H1 (cell line): Measurements from ENCODE around the gene CRK. TPM values are rescaled to one million over a fixed set of nuclear protein-coding genes. Genes with fewer than 3 reads are reported as not detected.

Experiments used
- CTCF ChIA-PET: fragments of 300-600 bp; sonication (Branson Sonifier 250); formaldehyde crosslinking; loops from one replicate; lab custom pipeline; 2021; ENCODE audit not compliant: partially characterized antibody; lab: Charles Lee
- POLR2A ChIA-PET: fragments of 300-600 bp; sonication (Branson Sonifier 250); formaldehyde crosslinking; loops from one replicate; lab custom pipeline; 2021; ENCODE audit warnings: inconsistent platforms; ENCODE audit not compliant: partially characterized antibody; lab: Charles Lee
- DNase-seq, 2 experiments: peaks; one replicate each; pipeline versions ENCODE4 v3.0.0 to v3.0.0-alpha.2; 2010 to 2022; ENCODE audit warnings: low spot score in 2 of 2, low read depth in 1 of 2, mixed read lengths in 1 of 2
- FAIRE-seq: peaks from 2 replicates; lab custom pipeline; 2011; peaks lifted over from hg19 to GRCh38; lab: Jason Lieb, UNC
- H2AFZ ChIP-seq: 2 replicates; pipeline ENCODE4 v1.8.1; 2012; ENCODE audit warnings: low read length, inconsistent platforms
- H2AK5ac ChIP-seq: 2 replicates; pipeline ENCODE4 v1.6.1; 2013; ENCODE audit warnings: low read depth, low read length
- H2BK120ac ChIP-seq: replicated peaks from 2 replicates; pipeline ENCODE3; 2013; ENCODE audit warnings: low read depth, low read length, inconsistent platforms
- H2BK12ac ChIP-seq: 2 replicates; pipeline ENCODE4 v1.6.1; 2013; ENCODE audit warnings: low read depth, low read length
- H2BK15ac ChIP-seq: 2 replicates; pipeline ENCODE4 v1.6.1; 2013; ENCODE audit warnings: low read length
- H2BK20ac ChIP-seq: 2 replicates; pipeline ENCODE4 v1.6.1; 2013; ENCODE audit warnings: low read length
- H2BK5ac ChIP-seq: 2 replicates; pipeline ENCODE4 v1.6.1; 2013; ENCODE audit warnings: low read depth, low read length
- H3K14ac ChIP-seq: 2 replicates; pipeline ENCODE4 v1.6.1; 2013; ENCODE audit warnings: inconsistent platforms; ENCODE audit not compliant: insufficient read length
- H3K18ac ChIP-seq: 2 replicates; pipeline ENCODE4 v1.6.1; 2013; ENCODE audit warnings: low read length; ENCODE audit errors: extremely low read depth
- H3K23ac ChIP-seq: 2 replicates; pipeline ENCODE4 v1.6.1; 2013; ENCODE audit warnings: inconsistent platforms; ENCODE audit not compliant: insufficient read length
- H3K23me2 ChIP-seq: 2 replicates; pipeline ENCODE4 v1.6.1; 2013; ENCODE audit warnings: low read depth, low read length
- H3K27ac ChIP-seq: 2 replicates; pipeline ENCODE4 v1.6.1; 2011; ENCODE audit warnings: low read depth, low read length, inconsistent platforms
- H3K27me3 ChIP-seq, 4 experiments: replicated peaks in 1 of 4; 1 replicate in 1 of 4; 2 replicates in 3 of 4; pipeline versions ENCODE4 v1.6.1 to v1.8.1; 2011 to 2013; ENCODE audit warnings: low read length in 3 of 4, mild to moderate bottlenecking in 3 of 4, inconsistent platforms in 2 of 4, mixed read lengths in 2 of 4, moderate library complexity in 1 of 4; ENCODE audit not compliant: control insufficient read depth in 3 of 4, insufficient read depth in 3 of 4; ENCODE audit errors: extremely low read depth in 1 of 4
- H3K36me3 ChIP-seq, 4 experiments: 2 replicates each; pipeline versions ENCODE4 v1.6.1 to v1.8.1; 2011 to 2013; ENCODE audit warnings: mild to moderate bottlenecking in 4 of 4, low read length in 3 of 4, moderate library complexity in 2 of 4, control low read depth in 1 of 4, inconsistent platforms in 1 of 4; ENCODE audit not compliant: insufficient read depth in 4 of 4, control insufficient read depth in 2 of 4
- H3K4ac ChIP-seq: replicated peaks from 2 replicates; pipeline ENCODE3; 2013; ENCODE audit warnings: low read length, low read depth, mixed read lengths, inconsistent platforms; ENCODE audit not compliant: insufficient read length
- H3K4me1 ChIP-seq, 4 experiments: replicated peaks in 1 of 4; 1 replicate in 1 of 4; 2 replicates in 3 of 4; pipeline versions ENCODE4 v1.6.1 to v1.8.1; 2011 to 2013; ENCODE audit warnings: low read length in 3 of 4, inconsistent platforms in 2 of 4, mixed read lengths in 1 of 4; ENCODE audit not compliant: insufficient read depth in 4 of 4, control insufficient read depth in 3 of 4
- H3K4me2 ChIP-seq, 2 experiments: 2 replicates each; pipeline versions ENCODE4 v1.6.1 to v1.8.1; 2011 to 2013; ENCODE audit warnings: low read depth in 2 of 2, low read length in 2 of 2, control low read depth in 1 of 2, inconsistent platforms in 1 of 2, mild to moderate bottlenecking in 1 of 2; ENCODE audit not compliant: insufficient read depth in 1 of 2
- H3K4me3 ChIP-seq, 4 experiments: fragments of 200-600, 300-600 bp in 1 of 4; sonication (generic), shearing (Covaris generic), sonication (Bioruptor Twin) in 1 of 4; 2 replicates each; pipeline versions ENCODE4 v1.5.1 to v1.8.1; 2011 to 2016; ENCODE audit warnings: low read length in 4 of 4, low read depth in 3 of 4, control low read depth in 2 of 4, inconsistent platforms in 2 of 4, mild to moderate bottlenecking in 2 of 4, mixed read lengths in 1 of 4, moderate library complexity in 1 of 4; ENCODE audit not compliant: insufficient read depth in 2 of 4; ENCODE audit errors: extremely low read depth in 1 of 4
- H3K56ac ChIP-seq: replicated peaks from 2 replicates; pipeline ENCODE3; 2013; ENCODE audit warnings: low read depth, mild to moderate bottlenecking, mixed read lengths, low read length, inconsistent platforms; ENCODE audit not compliant: insufficient read length
- H3K79me1 ChIP-seq: 2 replicates; pipeline ENCODE4 v1.6.1; 2013; ENCODE audit warnings: low read depth, low read length, control low read depth
- H3K79me2 ChIP-seq, 2 experiments: 2 replicates each; pipeline versions ENCODE4 v1.6.1 to v1.8.1; 2012 to 2013; ENCODE audit warnings: low read length in 2 of 2, mild to moderate bottlenecking in 2 of 2, inconsistent platforms in 1 of 2; ENCODE audit not compliant: insufficient read depth in 2 of 2, control insufficient read depth in 1 of 2
- H3K9ac ChIP-seq, 4 experiments: replicated peaks in 1 of 4; 1 replicate in 1 of 4; 2 replicates in 3 of 4; pipeline versions ENCODE4 v1.6.1 to v1.8.1; 2011 to 2013; ENCODE audit warnings: low read depth in 3 of 4, low read length in 3 of 4, control low read depth in 2 of 4, mild to moderate bottlenecking in 2 of 4, moderate library complexity in 2 of 4, inconsistent platforms in 1 of 4; ENCODE audit errors: extremely low read depth in 1 of 4
- H3K9me3 ChIP-seq, 2 experiments: 2 replicates each; pipeline versions ENCODE4 v1.6.1 to v1.8.1; 2012 to 2013; ENCODE audit warnings: mild to moderate bottlenecking in 2 of 2, moderate library complexity in 2 of 2, control low read depth in 1 of 2, inconsistent platforms in 1 of 2, low read depth in 1 of 2, low read length in 1 of 2, mixed read lengths in 1 of 2; ENCODE audit not compliant: insufficient read depth in 2 of 2
- H4K20me1 ChIP-seq, 2 experiments: replicated peaks in 1 of 2; 2 replicates each; pipeline versions ENCODE3 to v1.8.1; 2011 to 2013; ENCODE audit warnings: inconsistent platforms in 2 of 2, low read length in 2 of 2, mild to moderate bottlenecking in 1 of 2; ENCODE audit not compliant: insufficient read depth in 2 of 2, control insufficient read depth in 1 of 2
- H4K5ac ChIP-seq: 2 replicates; pipeline ENCODE4 v1.6.1; 2013; ENCODE audit warnings: low read length, low read depth, mixed read lengths, inconsistent platforms; ENCODE audit not compliant: insufficient read length
- H4K8ac ChIP-seq: 2 replicates; pipeline ENCODE4 v1.8.0; 2013; ENCODE audit warnings: mild to moderate bottlenecking, moderate library complexity, low read length, inconsistent platforms; ENCODE audit not compliant: insufficient read depth; ENCODE audit errors: extremely low read depth
- H4K91ac ChIP-seq: replicated peaks from 2 replicates; pipeline ENCODE3; 2013; ENCODE audit warnings: low read length, mixed read lengths, inconsistent platforms; ENCODE audit not compliant: insufficient read length
- EZH2 ChIP-seq: fragments of 200-600 bp; sonication (generic); IDR thresholded peaks from 2 replicates; pipeline ENCODE4 v1.7.1; 2012; ENCODE audit warnings: low read depth, mild to moderate bottlenecking, moderate library complexity, low read length, inconsistent platforms; ENCODE audit not compliant: severe bottlenecking
- GTF2F1 ChIP-seq: IDR thresholded peaks from 2 replicates; pipeline ENCODE4 v1.6.1; 2012; ENCODE audit warnings: low read depth, low read length, improper control_type of control experiment, borderline replicate concordance
- KDM5A ChIP-seq: fragments of 200-600 bp; IDR thresholded peaks from 2 replicates; pipeline ENCODE4 v1.7.1; 2012; ENCODE audit warnings: mild to moderate bottlenecking, low read length, inconsistent platforms, mixed read lengths
- POU5F1 ChIP-seq: IDR thresholded peaks from 2 replicates; pipeline ENCODE4 v1.6.1; 2011; ENCODE audit warnings: low read depth, mild to moderate bottlenecking, low read length, moderate library complexity
- SAP30 ChIP-seq: fragments of 300-600 bp; sonication (generic); IDR thresholded peaks from 2 replicates; pipeline ENCODE4 v1.7.1; 2012; ENCODE audit warnings: low read length, moderate library complexity, mild to moderate bottlenecking, inconsistent platforms; ENCODE audit not compliant: insufficient read depth, insufficient replicate concordance
- SIX5 ChIP-seq: IDR thresholded peaks from 2 replicates; pipeline ENCODE4 v1.6.1; 2011; ENCODE audit warnings: mild to moderate bottlenecking, low read depth, low read length
- SP1 ChIP-seq: IDR thresholded peaks from 2 replicates; pipeline ENCODE4 v1.6.1; 2011; ENCODE audit warnings: low read depth, low read length
- SP2 ChIP-seq: IDR thresholded peaks from 2 replicates; pipeline ENCODE4 v1.6.1; 2012; ENCODE audit warnings: mild to moderate bottlenecking, low read length, inconsistent platforms
- WGBS, 2 experiments: shearing (Covaris generic) in 1 of 2; methylation state at CpG; one replicate each; pipeline versions ENCODE4 v1.1.6 to v1.1.7; 2013 to 2015; ENCODE audit warnings: low lambda C conversion rate in 2 of 2, mixed read lengths in 2 of 2, inconsistent platforms in 1 of 2, low coverage in 1 of 2, missing lambda C conversion rate in 1 of 2; ENCODE audit not compliant: insufficient replicate concordance in 2 of 2, insufficient coverage in 1 of 2, insufficient read length in 1 of 2; ENCODE audit errors: extremely low coverage in 1 of 2, missing lambda C conversion rate in 1 of 2; 5-methylcytosine and 5-hydroxymethylcytosine counted together
- polyA plus RNA-seq, 7 experiments: library from polyadenylated mRNA; depleted of rRNA in 3 of 7; stranded (reverse) in 5 of 7; unstranded in 2 of 7; fragments of >200 nt in 5 of 7; fragments of 200-250 nt in 2 of 7; gene quantifications; 1 replicate in 5 of 7; 2 replicates in 1 of 7; 4 replicates in 1 of 7; pipeline versions ENCODE4 v1.2.1 to v1.2.3, GENCODE V29; 2011 to 2013; ENCODE audit warnings: missing spikeins in 2 of 7, mixed read lengths in 2 of 7
- total RNA-seq: library from RNA; stranded (reverse); fragmentation: NEBNext Ultra II Directional; extraction: Animal tissue kit (Norgen Biotek cat#: 25700); gene quantifications from 2 replicates; pipeline ENCODE4 v1.2.1, GENCODE V29; 2021

CRK gene
- total and polyA plus RNA-seq, 2 of the 8 experiments (the other 6 are each of a cell fraction or from before 2014, with no cell fraction given), result 32.8 to 57.1 TPM

DNA sequence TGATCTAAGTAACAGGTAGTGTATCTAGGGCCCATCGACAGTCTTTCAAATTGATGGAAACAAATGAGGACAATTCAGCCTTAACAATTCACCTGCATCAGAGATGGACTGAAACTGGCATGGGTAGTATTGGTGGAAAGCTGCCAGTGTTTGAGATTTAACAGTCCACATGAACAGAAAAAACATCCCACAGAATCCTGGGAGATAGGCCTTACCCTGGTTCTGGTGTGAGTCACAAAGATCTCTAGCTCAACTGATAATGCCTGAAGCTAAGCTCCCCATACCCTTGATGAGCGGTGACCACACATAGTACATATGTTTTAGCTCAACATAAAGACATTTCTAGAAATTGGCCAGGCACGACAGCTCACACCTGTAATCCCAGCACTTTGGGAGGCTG lies 21.9 kb downstream of the CRK start:
- DNase-seq (no peak), FAIRE-seq (no peak)
- H4K20me1 ChIP-seq, result peaks cover 7 to 11% of the 10 kb centered on the region in 2 experiments
- H3K56ac ChIP-seq, result no peak overlapping the region
- H4K5ac ChIP-seq, result no peak overlapping the region
- TF ChIP-seq SP2 (no peak), POU5F1 (no peak), EZH2 (no peak), GTF2F1 (no peak), SP1 (no peak), SAP30 (no peak), KDM5A (no peak), SIX5 (no peak)
- H2BK12ac ChIP-seq, result no peak overlapping the region
- no peak overlapping the region for H2BK20ac ChIP-seq
- no peak overlapping the region for H2AK5ac ChIP-seq
- H2BK120ac ChIP-seq, result no peak overlapping the region
- no peak overlapping the region for H2AFZ ChIP-seq
- H3K4me1 ChIP-seq, result no peaks in the 10 kb centered on the region
- H3K4me3 ChIP-seq, result no peak overlapping the region
- ChIA-PET CTCF (interaction anchor here (0.7 to 2.9 kb wide), 5 partner anchors 16 to 99 kb away, joined by 3 to 8 read pairs (median 3); no protein-coding TSS in a partner anchor), POLR2A (interaction anchor here (0.6 to 1.5 kb wide), 7 partner anchors 16 to 206 kb away, joined by 3 to 5 read pairs (median 4); no protein-coding TSS in a partner anchor)
- H3K9me3 ChIP-seq, result no peaks in the 10 kb centered on the region
- H3K23me2 ChIP-seq, result no peaks in the 10 kb centered on the region
- no peak overlapping the region for H3K23ac ChIP-seq
- WGBS, 2 experiments, result 92% methylated on average over 3 of the region's 3 CpGs; no CpG with 5 or more reads in 1 of the 2 experiments
- H2BK15ac ChIP-seq, result no peak overlapping the region
- H3K79me2 ChIP-seq, result peaks cover 6 to 69% of the 10 kb centered on the region in 2 experiments; a peak in 3 of 4 replicates
- H3K27ac ChIP-seq, result no peak overlapping the region
- no peak overlapping the region for H3K4me2 ChIP-seq
- no peaks in the 10 kb centered on the region for H3K27me3 ChIP-seq
- H2BK5ac ChIP-seq, result no peak overlapping the region
- H3K4ac ChIP-seq, result no peak overlapping the region
- no peak overlapping the region for H3K18ac ChIP-seq
- peaks cover 11% of the 10 kb centered on the region for H3K79me1 ChIP-seq
- H3K36me3 ChIP-seq, result peaks cover 4 to 48% (median 21%) of the 10 kb centered on the region in 4 experiments; a peak in 6 of 8 replicates
- H3K14ac ChIP-seq, result no peak overlapping the region
- no peak overlapping the region for H3K9ac ChIP-seq
- no peak overlapping the region for H4K91ac ChIP-seq
- no peak overlapping the region for H4K8ac ChIP-seq
